PC-9 (cell line): ENCODE measurements around the gene NELFB.

Experiments used
- CTCF ChIP-seq: fragments of 200-600 bp; sonication (generic); conservative IDR thresholded peaks from 2 replicates; pipeline ENCODE4 v1.6.1; 2017; ENCODE audit warnings: mixed run types, antibody characterized with exemption, mild to moderate bottlenecking, moderate library complexity
- EZH2 ChIP-seq: fragments of 200-600 bp; sonication (generic); IDR thresholded peaks from 2 replicates; pipeline ENCODE4 v1.8.0; 2017; ENCODE audit warnings: antibody characterized with exemption, low read depth

- TF ChIP-seq CTCF (no peak), EZH2 (no peak)
These were observed 7.3 kb upstream of the NELFB start for GRCh38 chr9:137247916-137248175.
